HepG2 (cell line): ENCODE results near the gene TGM6. TPM values are rescaled to one million over a fixed set of nuclear protein-coding genes. Genes with fewer than 3 reads are reported as not detected.

ENCODE experiments used
- ATAC-seq: fragments of 200-7000 bp; cut with Tn5 transposase; 3 replicates; pipeline ENCODE4 v1.9.1; 2020; ENCODE audit warnings: mild to moderate bottlenecking, moderate library complexity
- BruUV-seq: library from RNA; stranded (reverse); fragments of 400-500 nt; replicated peaks from 2 replicates; lab custom pipeline; 2021; lab: Mats Ljungman, UMichigan
- CTCF ChIA-PET: fragments of 300-600 bp; formaldehyde crosslinking; extraction: SDS; loops from one replicate; lab custom pipeline; 2021; ENCODE audit warnings: low total read pairs, inconsistent platforms, low intra/inter-chr PET ratio; lab: Yijun Ruan, JAX
- POLR2A ChIA-PET: fragments of 350-600 bp; sonication (Branson Sonifier 250); formaldehyde crosslinking; loops from one replicate; lab custom pipeline; 2020; ENCODE audit warnings: antibody characterized with exemption, inconsistent platforms; lab: Yijun Ruan, JAX
- DNase-seq: peaks from one replicate; pipeline ENCODE4 v3.0.0-alpha.2; 2015; ENCODE audit warnings: low spot score
- FAIRE-seq: peaks from 3 replicates; lab custom pipeline; 2011; peaks lifted over from hg19 to GRCh38; lab: Jason Lieb, UNC
- H2AFZ ChIP-seq: one replicate; pipeline ENCODE4 v1.6.1; 2011; ENCODE audit warnings: low read length, inconsistent platforms
- H3K27ac ChIP-seq: fragments of 300-600 bp; 3 replicates; pipeline ENCODE4 v1.8.0; 2011; ENCODE audit warnings: mixed run types, mild to moderate bottlenecking, mixed read lengths, low read length, inconsistent platforms; ENCODE audit not compliant: insufficient read depth; ENCODE audit errors: extremely low read length
- H3K27me3 ChIP-seq, 2 experiments: fragments of 200-600 bp in 1 of 2; 2 replicates in 1 of 2; 3 replicates in 1 of 2; pipeline versions ENCODE4 v1.6.0 to v1.8.0; 2011; ENCODE audit warnings: low read length in 2 of 2, mild to moderate bottlenecking in 2 of 2, moderate library complexity in 2 of 2, inconsistent platforms in 1 of 2; ENCODE audit not compliant: insufficient read depth in 2 of 2, control insufficient read depth in 1 of 2
- H3K36me3 ChIP-seq, 2 experiments: fragments of 200-600 bp in 1 of 2; replicated peaks in 1 of 2; 2 replicates in 1 of 2; 3 replicates in 1 of 2; pipeline versions ENCODE4 v1.5.1 to v1.8.0; 2011; ENCODE audit warnings: low read length in 2 of 2, inconsistent platforms in 1 of 2; ENCODE audit not compliant: insufficient read depth in 2 of 2, control insufficient read depth in 1 of 2
- H3K4me1 ChIP-seq: 2 replicates; pipeline ENCODE4 v1.5.1; 2012; ENCODE audit warnings: low read length, inconsistent platforms; ENCODE audit not compliant: insufficient read depth
- H3K4me2 ChIP-seq: 2 replicates; pipeline ENCODE4 v1.6.0; 2011; ENCODE audit warnings: low read depth, low read length, inconsistent platforms
- H3K4me3 ChIP-seq, 3 experiments: fragments of 200-600 bp in 1 of 3; sonication (generic), shearing (Covaris generic) in 1 of 3; replicated peaks in 1 of 3; 2 replicates each; pipeline ENCODE4 v1.5.1; 2011 to 2016; ENCODE audit warnings: low read length in 3 of 3, inconsistent platforms in 2 of 3, low read depth in 2 of 3, mild to moderate bottlenecking in 2 of 3, control low read depth in 1 of 3, mixed read lengths in 1 of 3; ENCODE audit not compliant: insufficient read depth in 1 of 3
- H3K79me2 ChIP-seq: one replicate; pipeline ENCODE4 v1.6.1; 2011; ENCODE audit warnings: low read length, inconsistent platforms; ENCODE audit not compliant: insufficient read depth
- H3K9ac ChIP-seq: 2 replicates; pipeline ENCODE4 v1.6.0; 2011; ENCODE audit warnings: mild to moderate bottlenecking, low read depth, low read length, inconsistent platforms; ENCODE audit not compliant: insufficient read depth
- H3K9me3 ChIP-seq: 2 replicates; pipeline ENCODE4 v1.5.1; 2012; ENCODE audit warnings: mild to moderate bottlenecking, low read length
- H4K20me1 ChIP-seq: 2 replicates; pipeline ENCODE4 v1.6.0; 2011; ENCODE audit warnings: inconsistent platforms, mild to moderate bottlenecking, low read length, moderate library complexity; ENCODE audit not compliant: insufficient read depth
- AGO2 ChIP-seq: fragments of 200-400 bp; formaldehyde crosslinking; optimal IDR thresholded peaks from 2 replicates; pipeline ENCODE3; 2017; ENCODE audit warnings: mild to moderate bottlenecking, low read depth, low read length, moderate library complexity
- FLYWCH1 ChIP-seq: sonication (generic); formaldehyde crosslinking; IDR thresholded peaks from 2 replicates; pipeline ENCODE4 v1.8.1; 2023; ENCODE audit warnings: mild to moderate bottlenecking, missing genetic modification reagents
- PAF1 ChIP-seq: IDR thresholded peaks from 2 replicates; pipeline ENCODE4 v1.6.1; 2016; ENCODE audit warnings: missing genetic modification reagents, missing compliant biosample characterization
- POLR2A ChIP-seq, 2 experiments: IDR thresholded peaks; 2 replicates each; pipeline ENCODE4 v1.6.1; 2011; ENCODE audit warnings: low read depth in 2 of 2, low read length in 2 of 2, mild to moderate bottlenecking in 1 of 2, moderate library complexity in 1 of 2; ENCODE audit not compliant: insufficient read depth in 1 of 2
- POLR2AphosphoS2 ChIP-seq: IDR thresholded peaks from 2 replicates; pipeline ENCODE4 v1.6.1; 2011; ENCODE audit warnings: low read depth, low read length, improper control_type of control experiment
- POLR2AphosphoS5 ChIP-seq: IDR thresholded peaks from 2 replicates; pipeline ENCODE4 v1.6.1; 2012; ENCODE audit warnings: low read depth, low read length
- POLR2G ChIP-seq: fragments of 200-400 bp; formaldehyde crosslinking; IDR thresholded peaks from 2 replicates; pipeline ENCODE4 v1.6.1; 2018; ENCODE audit warnings: mild to moderate bottlenecking, low read depth, low read length, moderate library complexity
- RBFOX2 ChIP-seq: fragments of 200-400 bp; formaldehyde crosslinking; IDR thresholded peaks from 2 replicates; pipeline ENCODE4 v1.6.1; 2017; ENCODE audit warnings: low read depth, mild to moderate bottlenecking, low read length
- RBM22 ChIP-seq: fragments of 200-400 bp; formaldehyde crosslinking; optimal IDR thresholded peaks from 2 replicates; pipeline ENCODE3; 2017; ENCODE audit warnings: mild to moderate bottlenecking, low read length, moderate library complexity
- WGBS: methylation state at CpG from one replicate; pipeline ENCODE4 v1.1.6; 2017; ENCODE audit warnings: low lambda C conversion rate; 5-methylcytosine and 5-hydroxymethylcytosine counted together
- in situ Hi-C: cut with HindIII; loops from 2 replicates; pipeline ENCODE4 v1.10.0; 2017; ENCODE audit warnings: low pct_unique_long_range_greater_than_20kb; ENCODE audit not compliant: extremely low pct_ligation_motif_present
- intact Hi-C: fragments of 100-400 bp; cut with micrococcal nuclease; formaldehyde crosslinking; loops from one replicate; pipeline ENCODE4 v1.10.0; 2022; ENCODE audit not compliant: unreplicated experiment
- polyA plus RNA-seq, 8 experiments: library from polyadenylated mRNA; depleted of rRNA in 3 of 8; stranded (reverse) in 7 of 8; unstranded in 1 of 8; fragments of >200 nt; fragmentation: Illumina TruSeq in 4 of 8; extraction: Trizol in 4 of 8; gene quantifications; 2 replicates each; pipeline versions ENCODE4 v1.2.1 to v1.2.3, GENCODE V29; 2011 to 2016; ENCODE audit warnings: low read depth in 4 of 8, missing spikeins in 1 of 8, mixed read lengths in 1 of 8; ENCODE audit not compliant: insufficient read depth in 1 of 8
- total RNA-seq, 5 experiments: library from RNA; depleted of rRNA; stranded (reverse); fragments of >200 nt; fragmentation: Illumina TruSeq; extraction: Trizol; gene quantifications; 2 replicates each; pipeline ENCODE4 v1.2.3, GENCODE V29; 2016; ENCODE audit warnings: low read depth in 1 of 5
- TF ChIP-seq, protein P1 (sequence below): sonication (generic); formaldehyde crosslinking; IDR thresholded peaks from 2 replicates; pipeline ENCODE4 v1.4.0; 2020; ENCODE audit warnings: mild to moderate bottlenecking, low read depth, missing genetic modification reagents

TGM6 gene
- total and polyA plus RNA-seq, 2 of the 13 experiments (the other 11 are each of a cell fraction or from before 2014, with no cell fraction given) = not detected

DNA sequence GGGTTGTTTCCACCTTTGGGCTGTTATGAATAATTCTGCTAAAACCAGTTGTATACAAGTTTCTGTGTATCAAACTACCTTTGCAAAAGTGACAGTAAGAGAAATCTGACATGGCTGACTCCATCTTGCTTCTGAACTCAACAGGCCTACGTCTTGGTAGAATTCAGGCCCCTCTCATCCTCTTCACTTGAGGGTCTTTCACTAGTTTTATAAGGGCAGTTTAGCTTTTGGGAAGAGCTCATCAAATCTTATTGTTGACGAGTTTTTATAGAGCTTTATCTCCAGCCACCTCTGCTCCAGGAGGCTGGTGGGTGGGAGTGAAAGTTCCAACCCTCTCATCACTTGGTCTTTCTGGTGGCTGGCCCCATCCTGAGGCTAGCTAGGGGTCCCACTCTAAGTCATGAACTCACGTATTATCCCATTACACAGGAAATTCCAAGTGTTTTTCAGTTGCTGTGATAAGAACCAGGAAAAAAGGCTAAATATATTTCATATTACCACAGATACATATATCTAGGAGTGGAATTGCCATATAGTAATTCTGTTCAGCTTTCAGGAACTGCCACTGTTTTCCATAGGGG lies 78.3 kb downstream of the TGM6 start:
- POLR2A ChIA-PET = interaction anchor here (1.4 to 3.7 kb wide), 2 partner anchors 11 to 17 kb away, joined by 3 to 32 read pairs; partner anchors contain the start of gene SNRPB
- Histone ChIP-seq H4K20me1 (peaks cover 12% of the 10 kb centered on the region), H3K4me2 (no peak overlapping the region), H3K9ac (no peak overlapping the region), H3K4me3 (no peak overlapping the region), H3K27ac (no peak overlapping the region), H3K9me3 (no peaks in the 10 kb centered on the region), H3K79me2 (peaks cover under 1% of the 10 kb centered on the region), H2AFZ (no peak overlapping the region), H3K4me1 (0 out of 2 replicates have a peak, but pooled peaks cover under 1% of the 10 kb centered on the region), H3K36me3 (peaks cover 29 to 50% of the 10 kb centered on the region in 2 experiments), H3K27me3 (no peaks in the 10 kb centered on the region)
- in situ Hi-C loops = no loop called here
- 98% methylated on average over 3 of the region's 3 CpGs for WGBS
- no peak for DNase-seq
- BruUV-seq = no TSS peak
- CTCF ChIA-PET = no interaction called here
- FAIRE-seq = no peak
- ATAC-seq = no peak
- intact Hi-C loops = no loop called here
- peak in 1 of 2 experiments; percentile 28; a peak in 1 of 4 replicates for TF ChIP-seq POLR2A (IDR thresholded peaks at IDR 0.05; ENCODE audit: insufficient read depth in 1 of 2, low read depth in 2 of 2, low read length in 2 of 2)
- TF ChIP-seq RBFOX2 = peak; percentile 41; the same call in 1 of the 2 replicates
- peak; percentile 25 for TF ChIP-seq AGO2
- TF ChIP-seq FLYWCH1 (CRISPR knock-in tag) = no peak
- peak; percentile 61; the same call in 1 of the 2 replicates for TF ChIP-seq POLR2AphosphoS2
- 0 out of 2 replicates have a peak, but pooled peaks have one; percentile 14 for TF ChIP-seq POLR2AphosphoS5
- peak; percentile 79 for TF ChIP-seq POLR2G
- 0 out of 2 replicates have a peak, but pooled peaks have one; percentile 79 for TF ChIP-seq PAF1 (CRISPR knock-in tag)
- TF ChIP-seq, protein P1, sequence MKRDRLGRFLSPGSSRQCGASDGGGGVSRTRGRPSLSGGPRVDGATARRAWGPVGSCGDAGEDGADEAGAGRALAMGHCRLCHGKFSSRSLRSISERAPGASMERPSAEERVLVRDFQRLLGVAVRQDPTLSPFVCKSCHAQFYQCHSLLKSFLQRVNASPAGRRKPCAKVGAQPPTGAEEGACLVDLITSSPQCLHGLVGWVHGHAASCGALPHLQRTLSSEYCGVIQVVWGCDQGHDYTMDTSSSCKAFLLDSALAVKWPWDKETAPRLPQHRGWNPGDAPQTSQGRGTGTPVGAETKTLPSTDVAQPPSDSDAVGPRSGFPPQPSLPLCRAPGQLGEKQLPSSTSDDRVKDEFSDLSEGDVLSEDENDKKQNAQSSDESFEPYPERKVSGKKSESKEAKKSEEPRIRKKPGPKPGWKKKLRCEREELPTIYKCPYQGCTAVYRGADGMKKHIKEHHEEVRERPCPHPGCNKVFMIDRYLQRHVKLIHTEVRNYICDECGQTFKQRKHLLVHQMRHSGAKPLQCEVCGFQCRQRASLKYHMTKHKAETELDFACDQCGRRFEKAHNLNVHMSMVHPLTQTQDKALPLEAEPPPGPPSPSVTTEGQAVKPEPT (CRISPR knock-in tag) = no peak
- peak; percentile 55 for TF ChIP-seq RBM22
